Stimulated activated CD8-positive, alpha-beta memory T cell treated with anti-CD3 and anti-CD28 coated beads, Interleukin-7, amount 100 ng/mL, for 24 hours (primary cell): Measurements from ENCODE around the gene MTERF4.

Experiments used
- DNase-seq: peaks from one replicate; pipeline ENCODE4 v3.0.0-alpha.2; 2020; ENCODE audit warnings: low read depth

Gene MTERF4, protein sequence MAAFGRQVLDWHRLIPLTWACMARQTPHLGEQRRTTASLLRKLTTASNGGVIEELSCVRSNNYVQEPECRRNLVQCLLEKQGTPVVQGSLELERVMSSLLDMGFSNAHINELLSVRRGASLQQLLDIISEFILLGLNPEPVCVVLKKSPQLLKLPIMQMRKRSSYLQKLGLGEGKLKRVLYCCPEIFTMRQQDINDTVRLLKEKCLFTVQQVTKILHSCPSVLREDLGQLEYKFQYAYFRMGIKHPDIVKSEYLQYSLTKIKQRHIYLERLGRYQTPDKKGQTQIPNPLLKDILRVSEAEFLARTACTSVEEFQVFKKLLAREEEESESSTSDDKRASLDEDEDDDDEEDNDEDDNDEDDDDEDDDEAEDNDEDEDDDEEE

GRCh38 chr2:241102239-241102803 lies at the start of gene MTERF4:
Gene MTERF4, minus strand, starts transcription at chr2:241102287. Its CDS starts 14 bp downstream, at chr2:241102273.
- DNase-seq: peak; percentile 80

GRCh38 chr2:241150660-241151530 lies 48.8 kb upstream of the MTERF4 start:
- DNase-seq: no peak

DNA sequence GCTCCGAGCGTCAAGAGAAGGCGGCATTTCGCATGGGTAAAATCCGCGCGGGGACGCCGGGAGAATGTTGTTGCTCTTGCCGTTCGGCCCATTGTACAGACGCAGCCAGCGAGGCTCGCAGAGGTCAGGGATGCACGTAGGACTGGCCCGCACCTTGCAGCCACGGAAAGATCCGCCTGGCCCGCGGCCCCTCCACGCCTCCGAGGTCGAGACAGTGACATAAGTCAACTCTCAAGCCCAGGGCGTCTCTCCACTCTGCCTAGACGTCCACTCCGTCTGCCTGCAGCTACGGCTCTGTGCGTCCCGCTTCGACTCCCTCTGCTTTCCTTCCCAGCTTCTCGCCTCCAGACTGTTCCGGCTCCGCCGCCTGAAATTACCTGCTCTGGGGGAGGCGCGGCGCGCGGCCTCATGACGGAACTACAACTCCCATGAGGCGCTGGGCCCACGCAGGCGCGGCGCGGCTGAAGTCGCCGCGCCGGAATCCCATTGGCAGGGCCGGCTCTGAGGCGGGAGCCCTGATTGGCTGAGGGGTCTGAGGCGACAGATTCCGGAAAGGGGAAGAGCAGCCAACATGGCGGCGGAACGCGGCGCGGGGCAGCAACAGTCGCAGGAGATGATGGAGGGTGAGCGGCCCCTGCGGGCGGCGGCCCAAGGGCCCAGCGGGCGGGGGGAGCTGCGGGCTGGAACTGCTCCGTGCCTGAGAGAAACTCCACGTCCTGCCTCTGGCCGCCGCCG lies 48.0 kb upstream of the MTERF4 start, which contains the start of gene PPP1R7:
TSS of gene PPP1R7 (plus strand) at position 543 of the 735 bp plus-strand sequence. CDS start at position 572, 29 bp downstream.
- DNase-seq: peak; percentile 86

GRCh38 chr2:241149675-241149924 lies 47.5 kb upstream of the MTERF4 start:
- no peak for DNase-seq

- peak; percentile 87 for DNase-seq
Measured at GRCh38 chr2:241148891-241149674, 47.0 kb upstream of the MTERF4 start, which contains the start of gene PASK. Gene PASK, minus strand, starts transcription at chr2:241149472. Its CDS starts 6,440 bp downstream, at chr2:241143032.

DNA sequence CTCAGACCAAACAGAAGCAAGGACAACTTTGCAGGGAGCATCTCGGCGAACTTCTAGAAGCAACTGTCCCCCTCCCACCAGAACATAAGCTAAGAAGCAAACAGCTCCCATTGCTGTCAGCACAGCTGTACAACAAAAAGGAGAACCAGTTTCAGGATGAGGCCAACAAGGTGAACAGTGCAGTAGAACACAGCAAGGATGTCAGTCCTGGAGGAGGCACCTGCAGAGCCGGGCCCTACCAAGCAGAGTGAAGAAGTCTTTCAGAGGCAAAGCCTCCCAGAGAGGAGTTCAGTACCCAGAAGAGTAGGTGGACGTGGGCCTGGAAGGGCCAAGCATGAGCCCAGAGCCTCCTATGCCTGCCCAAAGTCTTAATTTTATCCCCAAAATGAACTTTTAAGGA lies 46.2 kb upstream of the MTERF4 start:
- DNase-seq: no peak

DNA sequence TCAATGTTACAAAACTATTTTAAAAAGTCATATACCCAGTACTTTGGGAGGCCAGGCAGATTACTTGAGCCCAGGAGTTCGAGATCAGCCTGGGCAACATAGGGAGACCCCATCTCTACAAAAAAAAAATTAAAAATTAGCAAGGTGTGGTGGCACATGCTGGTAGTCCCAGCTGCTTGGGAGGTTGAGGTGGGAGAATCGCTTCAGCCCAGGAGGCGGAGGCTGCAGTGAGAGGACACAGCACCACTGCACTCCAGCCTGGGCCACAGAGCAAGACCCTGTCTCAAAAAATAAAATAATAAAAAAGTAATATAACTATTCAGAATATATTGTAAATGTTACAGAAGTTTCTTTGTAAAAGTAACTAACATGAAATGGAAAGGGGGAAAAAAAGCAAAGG lies 45.2 kb upstream of the MTERF4 start:
- DNase-seq: no peak

DNA sequence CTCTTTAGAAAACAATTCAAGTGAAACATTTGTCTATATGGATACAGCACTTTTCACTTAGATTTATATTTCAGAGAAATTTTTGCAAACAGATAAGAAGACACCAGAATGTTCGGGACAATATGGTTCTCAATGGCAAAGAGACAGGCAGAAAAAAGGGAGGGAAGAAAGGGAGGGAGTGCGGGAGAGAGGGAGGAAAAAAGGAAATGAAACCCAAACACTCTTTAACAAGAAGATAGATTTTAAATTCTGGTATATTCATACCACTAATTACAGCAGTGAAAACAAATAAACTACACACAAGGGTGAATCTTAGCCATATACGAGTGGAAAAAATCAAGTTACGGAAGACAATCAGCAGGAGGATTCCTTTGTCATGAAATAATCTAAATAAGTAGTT lies 44.2 kb upstream of the MTERF4 start:
- DNase-seq: no peak

- DNase-seq: no peak
Measured at GRCh38 chr2:241142593-241142992, 40.5 kb upstream of the MTERF4 start.

GRCh38 chr2:241142063-241142462 lies 40.0 kb upstream of the MTERF4 start:
- DNase-seq: no peak

GRCh38 chr2:241141214-241141770 lies 39.2 kb upstream of the MTERF4 start:
- DNase-seq: no peak

GRCh38 chr2:241140445-241140840 lies 38.4 kb upstream of the MTERF4 start:
- DNase-seq: no peak

- DNase-seq: no peak
Measured at GRCh38 chr2:241139531-241140444, 37.7 kb upstream of the MTERF4 start.

- DNase-seq: no peak
Measured at GRCh38 chr2:241138471-241138870, 36.4 kb upstream of the MTERF4 start.

DNA sequence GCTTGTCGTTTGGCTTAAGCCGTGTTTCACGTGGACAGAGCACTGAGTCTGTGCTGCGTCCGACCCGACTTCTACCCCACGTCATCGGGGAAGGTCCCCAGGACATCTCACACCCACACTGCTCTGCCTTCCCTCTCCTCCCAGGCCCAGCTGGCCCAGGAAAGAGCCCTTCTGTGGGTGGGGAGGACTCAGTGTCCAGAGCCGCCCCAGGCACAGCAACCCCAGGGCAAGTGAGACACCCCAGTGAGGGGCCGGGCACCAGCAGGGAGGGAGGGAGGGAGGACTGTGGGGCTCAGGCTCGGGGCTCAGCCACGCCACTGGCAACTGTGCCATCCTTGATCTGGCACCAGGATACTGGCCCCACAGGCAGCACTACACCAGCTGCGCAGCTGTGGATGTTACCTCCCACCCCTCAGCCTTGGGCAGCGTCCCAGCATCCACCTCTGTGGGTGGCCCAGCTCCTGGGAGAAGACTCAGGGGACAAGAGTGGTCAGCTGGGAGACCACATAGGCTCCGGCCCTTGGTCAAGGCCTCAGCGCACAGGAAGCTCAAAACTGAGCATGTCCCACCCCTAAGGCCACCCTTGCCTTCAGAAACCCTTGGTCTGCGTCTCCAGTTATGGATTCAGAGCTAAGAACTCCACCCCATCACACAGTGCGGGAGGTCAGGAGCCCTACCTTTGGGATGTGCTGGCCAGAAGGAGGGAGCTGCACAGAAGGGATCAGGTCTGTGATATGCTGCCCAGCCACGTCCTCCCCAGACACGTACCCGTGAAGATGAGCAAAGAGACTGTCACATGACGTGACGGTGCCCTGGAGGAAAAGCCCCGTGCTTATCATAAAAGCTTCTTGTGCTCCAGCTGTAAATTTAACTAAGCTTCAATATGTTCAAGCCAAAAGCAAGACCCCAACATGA lies 35.4 kb upstream of the MTERF4 start:
- DNase-seq: no peak

- DNase-seq: no peak
Measured at GRCh38 chr2:241136661-241137260, 34.7 kb upstream of the MTERF4 start.

- DNase-seq: no peak
Measured at GRCh38 chr2:241136191-241136590, 34.1 kb upstream of the MTERF4 start.

GRCh38 chr2:241135737-241136136 lies 33.6 kb upstream of the MTERF4 start:
- no peak for DNase-seq
